Measurements from ENCODE around the gene SLC6A16. TPM values are rescaled to one million over a fixed set of nuclear protein-coding genes. Genes with fewer than 3 reads are reported as not detected.
"Not testable (repeated sequence)": the region's sequence is repeated elsewhere in the genome, so short reads cannot be mapped to it uniquely, and the experiment has no call there.

SLC6A16 gene
- total and polyA plus RNA-seq, 10 donors, result 2.1 to 6.9 (median 3.9) TPM

- Histone ChIP-seq H3K27me3 (replicated peaks in 1 of 7) (no peaks in the 10 kb centered on the region), H3K9me3 (peaks cover 0 to 3% (median 0%) of the 10 kb centered on the region in 8 donors), H3K27ac (no peak overlapping the region), H3K4me3 (no peak overlapping the region), H3K4me1 (peaks cover 0 to 13% (median 10%) of the 10 kb centered on the region in 6 donors), H3K36me3 (peaks cover 0 to 11% (median 0%) of the 10 kb centered on the region in 6 donors)
- intact Hi-C loops (cut with DNase I; ENCODE audit: low total_unique reads), result no loop called here
- DNase-seq, result no peak
- TF ChIP-seq POLR2A (IDR thresholded peaks at IDR 0.05) (no peak), POLR2AphosphoS5 (IDR thresholded peaks at IDR 0.05) (no peak), CTCF (IDR thresholded peaks at IDR 0.05 in 8 of 11, conservative IDR thresholded peaks at IDR 0.05 in 3 of 11) (no peak)
- WGBS, 5 donors, result 88 to 94% (median 92%) methylated on average over 3 of the region's 3 CpGs
Observed at GRCh38 chr19:49297403-49297802, 27.6 kb downstream of the SLC6A16 start.

GRCh38 chr19:49295208-49295880 is 29.6 kb downstream of the SLC6A16 start:
- no peak overlapping the region for H3K27ac ChIP-seq
- peaks cover 0 to 11% (median 0%) of the 10 kb centered on the region in 6 donors for H3K36me3 ChIP-seq
- no peak overlapping the region for H3K4me3 ChIP-seq
- 87 to 95% (median 92%) methylated on average over 8 of the region's 8 CpGs for WGBS, 5 donors
- no peaks in the 10 kb centered on the region for H3K4me1 ChIP-seq
- H3K9me3 ChIP-seq, result peaks cover 0 to 3% (median 0%) of the 10 kb centered on the region in 8 donors
- intact Hi-C loops (cut with DNase I; ENCODE audit: low total_unique reads), result no loop called here
- TF ChIP-seq POLR2A (IDR thresholded peaks at IDR 0.05) (no peak), POLR2AphosphoS5 (IDR thresholded peaks at IDR 0.05) (no peak), CTCF (IDR thresholded peaks at IDR 0.05 in 8 of 11, conservative IDR thresholded peaks at IDR 0.05 in 3 of 11) (no peak)
- no peak for DNase-seq
- H3K27me3 ChIP-seq (replicated peaks in 1 of 7), result no peaks in the 10 kb centered on the region

GRCh38 chr19:49294401-49294800 is 30.6 kb downstream of the SLC6A16 start:
- no peaks in the 10 kb centered on the region for H3K4me1 ChIP-seq
- no peak for DNase-seq
- TF ChIP-seq POLR2A (IDR thresholded peaks at IDR 0.05) (no peak), POLR2AphosphoS5 (IDR thresholded peaks at IDR 0.05) (no peak), CTCF (IDR thresholded peaks at IDR 0.05 in 8 of 11, conservative IDR thresholded peaks at IDR 0.05 in 3 of 11) (no peak)
- WGBS, 5 donors, result 86 to 93% (median 90%) methylated on average over 6 of the region's 6 CpGs
- H3K4me3 ChIP-seq, result no peak overlapping the region
- no peaks in the 10 kb centered on the region for H3K27me3 ChIP-seq (replicated peaks in 1 of 7)
- intact Hi-C loops (cut with DNase I; ENCODE audit: low total_unique reads), result no loop called here
- H3K9me3 ChIP-seq, result peaks cover 0 to 3% (median 0%) of the 10 kb centered on the region in 8 donors
- H3K27ac ChIP-seq, result no peak overlapping the region
- H3K36me3 ChIP-seq, result peaks cover 0 to 11% (median 0%) of the 10 kb centered on the region in 6 donors

- TF ChIP-seq POLR2A (IDR thresholded peaks at IDR 0.05) (no peak), CTCF (IDR thresholded peaks at IDR 0.05 in 8 of 11, conservative IDR thresholded peaks at IDR 0.05 in 3 of 11) (no peak), POLR2AphosphoS5 (IDR thresholded peaks at IDR 0.05) (no peak)
- no peaks in the 10 kb centered on the region for H3K27me3 ChIP-seq (replicated peaks in 1 of 7)
- H3K36me3 ChIP-seq, result peaks cover 0 to 11% (median 0%) of the 10 kb centered on the region in 6 donors
- intact Hi-C loops (cut with DNase I; ENCODE audit: low total_unique reads), result no loop called here
- no peaks in the 10 kb centered on the region for H3K4me1 ChIP-seq
- H3K9me3 ChIP-seq, result peaks cover 0 to 5% (median 0%) of the 10 kb centered on the region in 8 donors
- H3K27ac ChIP-seq, result no peak overlapping the region
- WGBS, 5 donors, result 85 to 98% (median 91%) methylated on average over 3 of the region's 3 CpGs
- no peak for DNase-seq
- no peak overlapping the region for H3K4me3 ChIP-seq
Observed at GRCh38 chr19:49290517-49290916, 34.5 kb downstream of the SLC6A16 start.

- DNase-seq; H3K9me3 ChIP-seq; H3K4me3 ChIP-seq; intact Hi-C loops (cut with DNase I; ENCODE audit: low total_unique reads); H3K27me3 ChIP-seq (replicated peaks in 1 of 7); H3K4me1 ChIP-seq; H3K27ac ChIP-seq: not testable (repeated sequence)
- 42 to 67% (median 47%) methylated on average over 2 of the region's 2 CpGs for WGBS, 5 donors
- H3K36me3 ChIP-seq, result peaks cover 0 to 11% (median 0%) of the 10 kb centered on the region in 6 donors
Observed at GRCh38 chr19:49289286-49289685, 35.7 kb downstream of the SLC6A16 start.

GRCh38 chr19:49288205-49288604 is 36.8 kb downstream of the SLC6A16 start:
- DNase-seq; H3K27me3 ChIP-seq (replicated peaks in 1 of 7); H3K4me3 ChIP-seq; H3K4me1 ChIP-seq; H3K27ac ChIP-seq; H3K9me3 ChIP-seq; intact Hi-C loops (cut with DNase I; ENCODE audit: low total_unique reads); H3K36me3 ChIP-seq: not testable (repeated sequence)
- 81 to 97% (median 94%) methylated on average over 4 of the region's 4 CpGs for WGBS, 5 donors

All from spleen (tissue), 11 donors.